ENCODE measurements around the gene HOXB7.

DNA sequence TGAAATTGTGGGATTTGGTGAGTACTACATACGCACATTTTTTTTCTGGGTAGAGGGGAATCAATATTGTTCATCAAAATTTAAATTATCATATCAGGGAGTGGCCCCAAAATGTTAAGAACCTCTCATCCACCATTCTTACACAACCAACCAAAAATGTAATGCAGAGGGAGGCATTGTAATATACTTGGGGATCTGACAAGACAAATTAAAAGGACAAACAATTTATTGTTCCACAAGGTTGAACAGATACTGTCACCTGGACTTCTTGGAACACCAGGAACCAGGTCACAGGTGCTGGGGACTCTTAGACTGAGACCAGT is 30.0 kb upstream of the HOXB7 start:
- TF ChIP-seq, protein P1, sequence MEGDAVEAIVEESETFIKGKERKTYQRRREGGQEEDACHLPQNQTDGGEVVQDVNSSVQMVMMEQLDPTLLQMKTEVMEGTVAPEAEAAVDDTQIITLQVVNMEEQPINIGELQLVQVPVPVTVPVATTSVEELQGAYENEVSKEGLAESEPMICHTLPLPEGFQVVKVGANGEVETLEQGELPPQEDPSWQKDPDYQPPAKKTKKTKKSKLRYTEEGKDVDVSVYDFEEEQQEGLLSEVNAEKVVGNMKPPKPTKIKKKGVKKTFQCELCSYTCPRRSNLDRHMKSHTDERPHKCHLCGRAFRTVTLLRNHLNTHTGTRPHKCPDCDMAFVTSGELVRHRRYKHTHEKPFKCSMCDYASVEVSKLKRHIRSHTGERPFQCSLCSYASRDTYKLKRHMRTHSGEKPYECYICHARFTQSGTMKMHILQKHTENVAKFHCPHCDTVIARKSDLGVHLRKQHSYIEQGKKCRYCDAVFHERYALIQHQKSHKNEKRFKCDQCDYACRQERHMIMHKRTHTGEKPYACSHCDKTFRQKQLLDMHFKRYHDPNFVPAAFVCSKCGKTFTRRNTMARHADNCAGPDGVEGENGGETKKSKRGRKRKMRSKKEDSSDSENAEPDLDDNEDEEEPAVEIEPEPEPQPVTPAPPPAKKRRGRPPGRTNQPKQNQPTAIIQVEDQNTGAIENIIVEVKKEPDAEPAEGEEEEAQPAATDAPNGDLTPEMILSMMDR (IDR thresholded peaks at IDR 0.05; ENCODE audit: low read depth, low read length) = no peak
- no peak for TF ChIP-seq EZH2phosphoT487 (IDR thresholded peaks at IDR 0.05; ENCODE audit: low read depth)

All from OCI-LY3 (cell line).